ENCODE results near the gene PLIN1.

GRCh38 chr15:89654847-89655805, 24.0 kb downstream of the PLIN1 start, which contains the start of gene KIF7:
- TF ChIP-seq, protein P1, sequence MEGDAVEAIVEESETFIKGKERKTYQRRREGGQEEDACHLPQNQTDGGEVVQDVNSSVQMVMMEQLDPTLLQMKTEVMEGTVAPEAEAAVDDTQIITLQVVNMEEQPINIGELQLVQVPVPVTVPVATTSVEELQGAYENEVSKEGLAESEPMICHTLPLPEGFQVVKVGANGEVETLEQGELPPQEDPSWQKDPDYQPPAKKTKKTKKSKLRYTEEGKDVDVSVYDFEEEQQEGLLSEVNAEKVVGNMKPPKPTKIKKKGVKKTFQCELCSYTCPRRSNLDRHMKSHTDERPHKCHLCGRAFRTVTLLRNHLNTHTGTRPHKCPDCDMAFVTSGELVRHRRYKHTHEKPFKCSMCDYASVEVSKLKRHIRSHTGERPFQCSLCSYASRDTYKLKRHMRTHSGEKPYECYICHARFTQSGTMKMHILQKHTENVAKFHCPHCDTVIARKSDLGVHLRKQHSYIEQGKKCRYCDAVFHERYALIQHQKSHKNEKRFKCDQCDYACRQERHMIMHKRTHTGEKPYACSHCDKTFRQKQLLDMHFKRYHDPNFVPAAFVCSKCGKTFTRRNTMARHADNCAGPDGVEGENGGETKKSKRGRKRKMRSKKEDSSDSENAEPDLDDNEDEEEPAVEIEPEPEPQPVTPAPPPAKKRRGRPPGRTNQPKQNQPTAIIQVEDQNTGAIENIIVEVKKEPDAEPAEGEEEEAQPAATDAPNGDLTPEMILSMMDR (IDR thresholded peaks at IDR 0.05): no peak
- TF ChIP-seq POLR2A (IDR thresholded peaks at IDR 0.05): no peak

Data from body of pancreas (tissue), 4 donors.